Measurements from ENCODE around the gene SH2D4B. TPM values are rescaled to one million over a fixed set of nuclear protein-coding genes. Genes with fewer than 3 reads are reported as not detected.

Gene SH2D4B
- total RNA-seq, 2 experiments from 2014 or later = 0.03 TPM; not detected in 1

DNA sequence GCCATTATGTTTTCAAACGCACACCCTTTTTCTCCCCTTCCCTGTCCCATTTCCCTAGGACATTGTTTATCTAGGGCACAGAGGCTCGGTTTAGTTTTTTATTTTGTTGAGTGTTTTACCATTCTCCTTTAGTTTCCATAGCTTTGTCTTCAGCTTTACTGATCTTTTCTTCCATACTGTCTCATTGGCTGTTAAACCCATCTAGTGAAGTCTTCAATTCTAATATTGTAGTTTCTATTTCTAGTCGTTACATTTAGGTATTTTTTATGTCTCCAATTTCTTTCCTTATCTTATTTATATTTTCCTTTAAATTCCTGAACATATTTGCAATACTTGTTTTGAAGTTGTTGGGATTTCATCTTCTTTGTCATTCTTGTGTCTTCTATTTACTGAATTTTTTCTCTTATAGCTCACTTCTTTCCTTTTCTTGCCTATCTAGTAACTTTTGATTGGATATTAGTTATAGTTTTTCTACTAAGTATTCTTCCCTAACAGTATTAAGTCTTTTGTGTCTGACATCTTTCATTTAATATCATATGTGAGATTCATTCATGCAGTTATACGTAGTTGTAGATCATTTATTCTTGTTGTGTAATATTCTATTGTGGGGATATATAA is 41.0 kb upstream of the SH2D4B start:
- peaks cover 27% of the 10 kb centered on the region for H3K4me1 ChIP-seq (ENCODE audit: insufficient read depth, low read length, poor library complexity, severe bottlenecking)
- intact Hi-C loops (cut with micrococcal nuclease; ENCODE audit: unreplicated experiment) = no loop called here
- H4K20me1 ChIP-seq (ENCODE audit: insufficient read depth, low read length) = no peaks in the 10 kb centered on the region
- H3K9me3 ChIP-seq (ENCODE audit: low read length) = peaks cover 12% of the 10 kb centered on the region
- H3K27ac ChIP-seq (ENCODE audit: low read depth, low read length, poor library complexity, severe bottlenecking) = no peak overlapping the region
- H3K36me3 ChIP-seq (ENCODE audit: insufficient read depth, low read length) = peaks cover 72% of the 10 kb centered on the region
- ChIA-PET CTCF (ENCODE audit: unreplicated experiment) (no interaction called here), POLR2A (interaction anchor here (0.6 to 1.2 kb wide), 2 partner anchors 54 to 521 kb away, joined by 3 read pairs; no protein-coding TSS in a partner anchor)
- no peaks in the 10 kb centered on the region for H3K9me2 ChIP-seq (ENCODE audit: insufficient read depth, low read length)
- no peak for TF ChIP-seq EZH2phosphoT487 (IDR thresholded peaks at IDR 0.05; ENCODE audit: borderline replicate concordance, low read depth, low read length)
- TF ChIP-seq, protein P1, sequence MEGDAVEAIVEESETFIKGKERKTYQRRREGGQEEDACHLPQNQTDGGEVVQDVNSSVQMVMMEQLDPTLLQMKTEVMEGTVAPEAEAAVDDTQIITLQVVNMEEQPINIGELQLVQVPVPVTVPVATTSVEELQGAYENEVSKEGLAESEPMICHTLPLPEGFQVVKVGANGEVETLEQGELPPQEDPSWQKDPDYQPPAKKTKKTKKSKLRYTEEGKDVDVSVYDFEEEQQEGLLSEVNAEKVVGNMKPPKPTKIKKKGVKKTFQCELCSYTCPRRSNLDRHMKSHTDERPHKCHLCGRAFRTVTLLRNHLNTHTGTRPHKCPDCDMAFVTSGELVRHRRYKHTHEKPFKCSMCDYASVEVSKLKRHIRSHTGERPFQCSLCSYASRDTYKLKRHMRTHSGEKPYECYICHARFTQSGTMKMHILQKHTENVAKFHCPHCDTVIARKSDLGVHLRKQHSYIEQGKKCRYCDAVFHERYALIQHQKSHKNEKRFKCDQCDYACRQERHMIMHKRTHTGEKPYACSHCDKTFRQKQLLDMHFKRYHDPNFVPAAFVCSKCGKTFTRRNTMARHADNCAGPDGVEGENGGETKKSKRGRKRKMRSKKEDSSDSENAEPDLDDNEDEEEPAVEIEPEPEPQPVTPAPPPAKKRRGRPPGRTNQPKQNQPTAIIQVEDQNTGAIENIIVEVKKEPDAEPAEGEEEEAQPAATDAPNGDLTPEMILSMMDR (conservative IDR thresholded peaks at IDR 0.05; ENCODE audit: low read length) = no peak
- no peak for DNase-seq (ENCODE audit: low spot score)
- no peak overlapping the region for H3K4me2 ChIP-seq (ENCODE audit: low read length)
- no peak overlapping the region for H3K4me3 ChIP-seq (ENCODE audit: low read depth, low read length, poor library complexity, severe bottlenecking)
- H2AFZ ChIP-seq (ENCODE audit: low read length) = no peak overlapping the region
- BruUV-seq (replicated peaks) = no TSS peak
- peaks cover 37% of the 10 kb centered on the region for H3K79me2 ChIP-seq (ENCODE audit: insufficient read depth, low read depth, low read length)

DNA sequence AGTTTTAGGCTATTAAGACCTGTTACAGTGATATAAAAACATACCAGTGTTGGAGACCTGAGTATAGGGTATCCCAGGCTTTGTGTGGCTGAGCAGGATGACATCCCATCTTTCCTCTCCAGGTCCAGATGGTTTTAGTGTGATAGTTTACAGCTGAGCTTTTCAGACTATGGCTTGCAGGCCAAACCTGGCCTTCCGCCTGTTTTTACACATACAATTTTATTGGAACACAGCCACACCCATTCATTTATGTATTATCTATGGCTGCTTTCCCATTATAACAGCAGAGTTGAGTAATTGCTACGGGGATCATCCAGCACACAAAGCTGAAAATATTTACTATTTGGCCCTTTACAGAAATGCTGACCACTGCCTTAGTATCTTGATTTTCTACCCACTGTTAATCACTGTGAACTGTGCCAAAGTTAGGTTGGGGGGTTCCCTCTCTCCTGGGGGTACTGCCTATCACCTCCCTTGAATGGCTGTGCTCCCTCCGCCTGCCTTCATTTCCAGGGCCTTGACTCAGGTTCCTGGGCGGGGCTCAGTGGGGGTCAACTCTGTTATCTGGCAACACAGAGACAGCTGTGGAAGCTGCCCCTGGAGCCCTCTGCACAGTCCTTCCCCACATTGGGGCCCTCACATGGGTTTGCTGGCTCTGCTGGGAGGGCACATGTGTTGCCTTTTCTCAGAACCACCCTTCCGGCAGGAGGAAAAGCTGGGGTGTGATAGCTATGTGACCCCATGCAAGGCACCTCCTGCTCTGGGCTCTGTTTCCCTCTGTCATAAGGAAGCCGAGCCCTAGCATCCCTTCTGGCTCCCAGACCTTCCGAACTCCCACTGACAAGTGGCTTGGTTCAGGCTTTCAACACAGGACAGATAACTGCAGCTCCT is 40.3 kb upstream of the SH2D4B start:
- Histone ChIP-seq H2AFZ (ENCODE audit: low read length) (no peak overlapping the region), H3K4me1 (ENCODE audit: insufficient read depth, low read length, poor library complexity, severe bottlenecking) (peaks cover 21% of the 10 kb centered on the region), H3K79me2 (ENCODE audit: insufficient read depth, low read depth, low read length) (peaks cover 37% of the 10 kb centered on the region), H3K4me3 (ENCODE audit: low read depth, low read length, poor library complexity, severe bottlenecking) (no peak overlapping the region), H3K27ac (ENCODE audit: low read depth, low read length, poor library complexity, severe bottlenecking) (no peak overlapping the region), H3K9me3 (ENCODE audit: low read length) (peaks cover 12% of the 10 kb centered on the region), H3K9me2 (ENCODE audit: insufficient read depth, low read length) (no peaks in the 10 kb centered on the region), H4K20me1 (ENCODE audit: insufficient read depth, low read length) (no peaks in the 10 kb centered on the region), H3K4me2 (ENCODE audit: low read length) (no peak overlapping the region), H3K36me3 (ENCODE audit: insufficient read depth, low read length) (peaks cover 64% of the 10 kb centered on the region)
- ChIA-PET POLR2A (interaction anchor here (0.6 kb wide), 2 partner anchors 430 to 520 kb away, joined by 3 read pairs; no protein-coding TSS in a partner anchor), CTCF (ENCODE audit: unreplicated experiment) (no interaction called here)
- TF ChIP-seq, protein P1 (conservative IDR thresholded peaks at IDR 0.05; ENCODE audit: low read length) = no peak
- no peak for TF ChIP-seq EZH2phosphoT487 (IDR thresholded peaks at IDR 0.05; ENCODE audit: borderline replicate concordance, low read depth, low read length)
- intact Hi-C loops (cut with micrococcal nuclease; ENCODE audit: unreplicated experiment) = no loop called here
- BruUV-seq (replicated peaks) = no TSS peak
- DNase-seq (ENCODE audit: low spot score) = no peak

Data from OCI-LY7 (cell line).